Activated CD4-positive, alpha-beta memory T cell treated with anti-CD3 and anti-CD28 coated beads, Interleukin-2, amount 10 ng/mL, durations not matched to agents 7 days and 5 days (primary cell): ENCODE measurements around the gene MYPOP. TPM values are rescaled to one million over a fixed set of nuclear protein-coding genes. Genes with fewer than 3 reads are reported as not detected.
A peak's percentile ranks its signal among the peaks of the same experiment; 100 is the strongest.

ENCODE experiments used
- CTCF ChIA-PET: fragments of 350-600 bp; sonication (Branson Sonifier 250); formaldehyde crosslinking; loops from one replicate; lab custom pipeline; 2021; ENCODE audit warnings: antibody characterized with exemption, inconsistent platforms; lab: Charles Lee
- POLR2A ChIA-PET: fragments of 350-600 bp; sonication (Branson Sonifier 250); formaldehyde crosslinking; loops from one replicate; lab custom pipeline; 2021; ENCODE audit warnings: antibody characterized with exemption; lab: Charles Lee
- DNase-seq: peaks from one replicate; pipeline ENCODE4 v3.0.0-alpha.2; 2020
- H3K27ac Mint-ChIP-seq: one replicate; pipeline ENCODE4 v1.8.0; 2021; ENCODE audit warnings: mild to moderate bottlenecking, mixed read lengths
- H3K27me3 Mint-ChIP-seq: one replicate; pipeline ENCODE4 v1.8.0; 2021; ENCODE audit warnings: mixed read lengths
- H3K36me3 Mint-ChIP-seq: one replicate; pipeline ENCODE4 v1.8.0; 2021; ENCODE audit warnings: low read depth, mixed read lengths
- H3K4me1 Mint-ChIP-seq: one replicate; pipeline ENCODE4 v1.8.0; 2021; ENCODE audit warnings: mixed read lengths
- H3K4me3 Mint-ChIP-seq: one replicate; pipeline ENCODE4 v1.8.0; 2021; ENCODE audit warnings: mild to moderate bottlenecking, mixed read lengths
- H3K9me3 Mint-ChIP-seq: one replicate; pipeline ENCODE4 v1.8.0; 2021; ENCODE audit warnings: mixed read lengths
- total RNA-seq, 2 experiments: library from RNA; stranded (reverse); gene quantifications; one replicate each; pipeline ENCODE4 v1.2.3, GENCODE V29; 2021

MYPOP gene
- total RNA-seq = 10 to 100 TPM; 12.5 to 12.9 TPM

- peak within 1 kb of the TSS; percentile 82 for H3K27ac Mint-ChIP-seq
- H3K4me1 Mint-ChIP-seq = peaks cover 26% of the 10 kb centered on the region
- no peaks in the 10 kb centered on the region for H3K9me3 Mint-ChIP-seq
- DNase-seq = no peak
- ChIA-PET CTCF (interaction anchor here (0.7 to 2.9 kb wide), 14 partner anchors 13 to 256 kb away, joined by 3 to 17 read pairs (median 7); partner anchors contain the start of genes CCDC61, FOXA3, IRF2BP1 and NANOS2), POLR2A (interaction anchor here (1.2 to 4.0 kb wide), 9 partner anchors 10 to 94 kb away, joined by 3 to 34 read pairs (median 12); partner anchors contain the start of genes CCDC61, IRF2BP1 and NANOS2)
- peaks cover 25% of the 10 kb centered on the region for H3K36me3 Mint-ChIP-seq
- H3K4me3 Mint-ChIP-seq = peak within 1 kb of the TSS; percentile 98
- no peaks in the 10 kb centered on the region for H3K27me3 Mint-ChIP-seq
Observed at GRCh38 chr19:45901912-45902650, at the start of gene MYPOP. Gene MYPOP, minus strand, starts transcription at chr19:45902613. Its CDS starts 840 bp downstream, at chr19:45901773.

- POLR2A ChIA-PET = no interaction called here
- CTCF ChIA-PET = no interaction called here
- H3K9me3 Mint-ChIP-seq = no peaks in the 10 kb centered on the region
Observed at GRCh38 chr19:45947926-45948325, 45.5 kb upstream of the MYPOP start.

GRCh38 chr19:45940515-45940805, 38.0 kb upstream of the MYPOP start:
- ChIA-PET CTCF (interaction anchor here (0.6 kb wide), 1 partner anchor 16 kb away, joined by 6 read pairs; no protein-coding TSS in a partner anchor), POLR2A (interaction anchor here (1.5 kb wide), 1 partner anchor 13 kb away, joined by 3 read pairs; no protein-coding TSS in a partner anchor)

More at GRCh38 chr19:45947926-45948325, 45.5 kb upstream of the MYPOP start:
- Mint-ChIP-seq H3K4me1 (peaks cover 13% of the 10 kb centered on the region), H3K27me3 (peaks cover 17% of the 10 kb centered on the region), H3K36me3 (no peaks in the 10 kb centered on the region), H3K4me3 (no peak overlapping the region), H3K27ac (no peak overlapping the region)
- DNase-seq = no peak

GRCh38 chr19:45939792-45940514, 37.5 kb upstream of the MYPOP start:
- H3K36me3 Mint-ChIP-seq = peaks cover 6% of the 10 kb centered on the region
- DNase-seq = no peak
- peaks cover 30% of the 10 kb centered on the region for H3K27me3 Mint-ChIP-seq
- peaks cover 11% of the 10 kb centered on the region for H3K4me1 Mint-ChIP-seq
- CTCF ChIA-PET = interaction anchor here (0.6 kb wide), 1 partner anchor 15 kb away, joined by 6 read pairs; no protein-coding TSS in a partner anchor
- H3K4me3 Mint-ChIP-seq = no peak overlapping the region
- H3K27ac Mint-ChIP-seq = no peak overlapping the region
- H3K9me3 Mint-ChIP-seq = peaks cover 7% of the 10 kb centered on the region
- POLR2A ChIA-PET = interaction anchor here (0.7 to 1.5 kb wide), 2 partner anchors 12 to 14 kb away, joined by 3 read pairs; no protein-coding TSS in a partner anchor

More at GRCh38 chr19:45940515-45940805, 38.0 kb upstream of the MYPOP start:
- peaks cover 6% of the 10 kb centered on the region for H3K36me3 Mint-ChIP-seq
- H3K27ac Mint-ChIP-seq = no peak overlapping the region
- H3K4me1 Mint-ChIP-seq = peaks cover 11% of the 10 kb centered on the region
- no peak for DNase-seq
- H3K27me3 Mint-ChIP-seq = peaks cover 29% of the 10 kb centered on the region
- peaks cover 7% of the 10 kb centered on the region for H3K9me3 Mint-ChIP-seq
- no peak overlapping the region for H3K4me3 Mint-ChIP-seq

GRCh38 chr19:45938733-45939319, 36.4 kb upstream of the MYPOP start:
- Mint-ChIP-seq H3K36me3 (peaks cover 6% of the 10 kb centered on the region), H3K27ac (no peak overlapping the region), H3K27me3 (peaks cover 31% of the 10 kb centered on the region), H3K9me3 (peaks cover 7% of the 10 kb centered on the region), H3K4me1 (peaks cover 10% of the 10 kb centered on the region), H3K4me3 (no peak overlapping the region)
- CTCF ChIA-PET = no interaction called here
- POLR2A ChIA-PET = no interaction called here
- no peak for DNase-seq

- Mint-ChIP-seq H3K27me3 (peaks cover 45% of the 10 kb centered on the region), H3K4me1 (peaks cover 8% of the 10 kb centered on the region), H3K4me3 (no peak overlapping the region), H3K9me3 (peaks cover 7% of the 10 kb centered on the region), H3K27ac (no peak overlapping the region), H3K36me3 (peaks cover 6% of the 10 kb centered on the region)
- CTCF ChIA-PET = no interaction called here
- POLR2A ChIA-PET = no interaction called here
- no peak for DNase-seq
Observed at GRCh38 chr19:45935267-45935666, 32.9 kb upstream of the MYPOP start.

- Mint-ChIP-seq H3K36me3 (peaks cover 6% of the 10 kb centered on the region), H3K4me1 (peaks cover 9% of the 10 kb centered on the region), H3K9me3 (peaks cover 7% of the 10 kb centered on the region), H3K4me3 (no peak overlapping the region), H3K27ac (no peak overlapping the region), H3K27me3 (peaks cover 46% of the 10 kb centered on the region)
- ChIA-PET CTCF (no interaction called here), POLR2A (no interaction called here)
- no peak for DNase-seq
Observed at GRCh38 chr19:45934551-45935230, 32.3 kb upstream of the MYPOP start.

- peaks cover 3% of the 10 kb centered on the region for H3K36me3 Mint-ChIP-seq
- H3K27ac Mint-ChIP-seq = no peak overlapping the region
- no peak for DNase-seq
- POLR2A ChIA-PET = no interaction called here
- H3K4me3 Mint-ChIP-seq = no peak overlapping the region
- H3K9me3 Mint-ChIP-seq = peaks cover 4% of the 10 kb centered on the region
- CTCF ChIA-PET = no interaction called here
- H3K4me1 Mint-ChIP-seq = peaks cover 6% of the 10 kb centered on the region
- peaks cover 45% of the 10 kb centered on the region for H3K27me3 Mint-ChIP-seq
Observed at GRCh38 chr19:45933759-45934158, 31.3 kb upstream of the MYPOP start.

GRCh38 chr19:45931055-45931454, 28.6 kb upstream of the MYPOP start:
- CTCF ChIA-PET = interaction anchor here (1.2 to 1.5 kb wide), 2 partner anchors 12 to 28 kb away, joined by 3 to 6 read pairs; partner anchors contain the start of gene MYPOP
- H3K4me3 Mint-ChIP-seq = no peak overlapping the region
- H3K27ac Mint-ChIP-seq = no peak overlapping the region

GRCh38 chr19:45929247-45929646, 26.8 kb upstream of the MYPOP start:
- Mint-ChIP-seq H3K4me1 (peaks cover 19% of the 10 kb centered on the region), H3K36me3 (no peaks in the 10 kb centered on the region), H3K27ac (no peak overlapping the region), H3K9me3 (no peaks in the 10 kb centered on the region), H3K27me3 (peaks cover 32% of the 10 kb centered on the region), H3K4me3 (no peak overlapping the region)
- no peak for DNase-seq
- ChIA-PET POLR2A (no interaction called here), CTCF (no interaction called here)

More at GRCh38 chr19:45931055-45931454, 28.6 kb upstream of the MYPOP start:
- H3K4me1 Mint-ChIP-seq = peaks cover 16% of the 10 kb centered on the region
- H3K36me3 Mint-ChIP-seq = no peaks in the 10 kb centered on the region
- DNase-seq = no peak
- POLR2A ChIA-PET = no interaction called here
- peaks cover 37% of the 10 kb centered on the region for H3K27me3 Mint-ChIP-seq
- H3K9me3 Mint-ChIP-seq = no peaks in the 10 kb centered on the region

- Mint-ChIP-seq H3K36me3 (no peaks in the 10 kb centered on the region), H3K4me3 (peak overlapping the region; percentile 71), H3K9me3 (no peaks in the 10 kb centered on the region), H3K27ac (peak overlapping the region; percentile 6), H3K27me3 (peaks cover 28% of the 10 kb centered on the region), H3K4me1 (peaks cover 19% of the 10 kb centered on the region)
- CTCF ChIA-PET = interaction anchor here (0.6 to 2.4 kb wide), 5 partner anchors 10 to 744 kb away, joined by 3 to 11 read pairs (median 4); partner anchors contain the start of genes MYPOP and SIX5
- POLR2A ChIA-PET = interaction anchor here (0.8 to 2.3 kb wide), 8 partner anchors 10 to 111 kb away, joined by 3 to 16 read pairs (median 4); partner anchors contain the start of genes CCDC61, IRF2BP1, MYPOP and NANOS2
- peak; percentile 93 for DNase-seq
Observed at GRCh38 chr19:45927565-45928261, 25.3 kb upstream of the MYPOP start.
